Activated gamma-delta T cell (primary cell): ENCODE results near the gene CISD2.
A peak's percentile ranks its signal among the peaks of the same experiment; 100 is the strongest.
"Not testable (repeated sequence)": the region's sequence is repeated elsewhere in the genome, so short reads cannot be mapped to it uniquely, and the experiment has no call there.

Source experiments
- DNase-seq: peaks from one replicate; lab custom pipeline; 2025; lab: John Stamatoyannopoulos, UW
- total RNA-seq, 2 donors: gene quantifications; one replicate each; lab custom pipeline; 2026; lab: John Stamatoyannopoulos, UW

Gene CISD2, protein sequence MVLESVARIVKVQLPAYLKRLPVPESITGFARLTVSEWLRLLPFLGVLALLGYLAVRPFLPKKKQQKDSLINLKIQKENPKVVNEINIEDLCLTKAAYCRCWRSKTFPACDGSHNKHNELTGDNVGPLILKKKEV
- 19.0 to 23.3 reads per million in 2 donors for total RNA-seq

- DNase-seq, result peak; percentile 92
Measured at GRCh38 chr4:102868781-102869568, at the start of gene CISD2. Gene CISD2 (plus strand): TSS chr4:102868992. CDS start chr4:102869085, 93 bp downstream.

DNA sequence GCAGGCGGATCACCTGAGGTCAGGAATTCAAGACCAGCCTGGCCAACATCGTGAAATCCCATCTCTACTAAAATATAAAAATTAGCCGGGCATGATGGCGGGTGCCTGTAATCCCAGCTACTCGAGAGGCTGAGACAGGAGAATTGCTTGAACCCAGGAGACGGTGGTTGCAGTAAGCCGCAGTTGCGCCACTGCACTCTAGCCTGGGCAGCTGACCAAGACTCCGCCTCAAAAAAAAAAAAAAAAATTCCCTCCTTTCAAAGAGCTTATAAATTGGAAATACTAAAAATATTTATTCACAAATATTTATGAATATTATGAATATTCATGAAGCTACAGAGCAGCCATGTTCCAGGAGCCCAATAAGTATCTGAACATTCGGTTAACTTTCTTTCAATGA lies 49.7 kb upstream of the CISD2 start:
- DNase-seq, result not testable (repeated sequence)

- DNase-seq, result no peak
Measured at GRCh38 chr4:102819588-102820365, 49.0 kb upstream of the CISD2 start.

- DNase-seq, result no peak
Measured at GRCh38 chr4:102823464-102823863, 45.3 kb upstream of the CISD2 start.

GRCh38 chr4:102823897-102824296 lies 44.9 kb upstream of the CISD2 start:
- DNase-seq, result no peak

DNA sequence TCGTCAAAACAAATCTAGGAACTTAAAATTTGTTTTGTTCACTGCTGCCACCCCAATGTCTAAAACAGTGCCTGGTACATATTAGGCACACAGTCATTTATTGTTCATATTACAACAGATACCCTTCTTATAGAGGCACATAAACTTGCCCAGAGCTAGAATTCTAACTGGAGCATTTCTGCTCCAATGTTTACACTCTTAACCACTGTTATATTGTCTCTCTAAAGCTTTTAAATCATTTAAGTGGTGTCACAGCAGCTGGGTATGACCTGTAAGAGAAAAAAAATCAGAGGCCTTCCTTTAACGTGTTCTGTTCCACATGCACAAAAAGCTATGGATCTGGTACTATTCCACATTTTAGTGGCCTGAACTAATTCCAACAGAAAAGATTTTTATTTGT lies 44.4 kb upstream of the CISD2 start:
- no peak for DNase-seq

- DNase-seq, result no peak
Measured at GRCh38 chr4:102825261-102826091, 43.3 kb upstream of the CISD2 start.

GRCh38 chr4:102826105-102826889 lies 42.5 kb upstream of the CISD2 start:
- no peak for DNase-seq

- DNase-seq, result peak; percentile 90
Measured at GRCh38 chr4:102826890-102827673, 41.7 kb upstream of the CISD2 start, which contains the start of gene UBE2D3. Gene UBE2D3 (minus strand): TSS chr4:102827551. CDS start chr4:102826508, 1,043 bp downstream.

- peak; percentile 91 for DNase-seq
Measured at GRCh38 chr4:102827674-102828496, 40.9 kb upstream of the CISD2 start.

DNA sequence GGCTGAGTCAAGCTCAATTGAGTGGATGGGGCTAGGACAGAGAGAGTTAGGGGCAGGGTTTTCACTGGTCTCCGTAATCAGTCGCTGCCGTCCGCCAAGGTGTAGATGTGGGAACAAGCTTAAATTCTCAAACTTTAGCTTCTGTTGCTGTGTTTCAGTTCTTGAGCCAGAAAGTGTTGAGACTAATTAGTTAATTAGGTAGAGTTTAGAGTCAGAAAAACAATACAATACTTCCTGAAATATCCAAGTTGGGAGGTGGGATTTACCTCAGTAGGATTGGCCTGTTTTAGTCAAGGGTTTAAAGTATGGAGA lies 40.3 kb upstream of the CISD2 start:
- no peak for DNase-seq

- DNase-seq, result no peak
Measured at GRCh38 chr4:102829803-102830202, 39.0 kb upstream of the CISD2 start.

GRCh38 chr4:102832105-102832504 lies 36.7 kb upstream of the CISD2 start:
- DNase-seq, result no peak

DNA sequence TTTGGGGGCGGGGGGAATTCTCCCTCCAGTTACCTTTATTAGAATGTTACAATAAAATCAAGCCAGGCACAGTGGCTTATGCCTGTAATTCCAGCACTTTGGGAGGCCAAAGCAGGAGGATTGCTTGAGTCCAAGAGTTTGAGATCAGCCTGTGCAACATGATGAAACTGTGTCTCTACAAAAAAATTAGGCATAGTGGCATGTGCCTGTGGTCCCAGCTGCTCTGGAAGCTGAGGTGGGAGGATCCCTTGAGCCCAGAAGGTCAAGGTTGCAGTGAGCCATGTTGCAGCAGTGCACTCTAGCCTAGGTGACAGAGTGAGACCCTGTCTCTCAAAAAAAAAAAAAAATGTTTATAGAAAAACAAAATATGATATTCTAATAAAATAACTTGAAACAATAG lies 36.1 kb upstream of the CISD2 start:
- no peak for DNase-seq

DNA sequence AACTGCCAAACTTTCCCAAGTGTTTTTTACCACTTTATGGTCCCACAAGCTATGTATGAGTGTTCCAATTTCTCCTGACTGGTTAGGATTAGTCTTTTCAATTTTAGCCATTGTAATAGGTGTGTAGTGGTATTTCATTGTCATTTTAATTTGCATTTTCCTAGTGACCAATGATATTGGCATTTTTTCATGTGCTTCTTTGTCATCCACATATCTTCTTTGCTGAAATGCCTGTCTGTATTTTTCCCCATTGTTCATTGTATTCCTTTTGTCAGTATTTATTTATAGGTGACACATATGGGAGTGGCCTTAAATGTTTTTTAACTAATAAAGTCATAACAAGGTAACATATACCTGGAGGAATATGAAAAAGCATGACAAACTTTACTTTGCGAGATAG lies 32.2 kb upstream of the CISD2 start:
- DNase-seq, result no peak

DNA sequence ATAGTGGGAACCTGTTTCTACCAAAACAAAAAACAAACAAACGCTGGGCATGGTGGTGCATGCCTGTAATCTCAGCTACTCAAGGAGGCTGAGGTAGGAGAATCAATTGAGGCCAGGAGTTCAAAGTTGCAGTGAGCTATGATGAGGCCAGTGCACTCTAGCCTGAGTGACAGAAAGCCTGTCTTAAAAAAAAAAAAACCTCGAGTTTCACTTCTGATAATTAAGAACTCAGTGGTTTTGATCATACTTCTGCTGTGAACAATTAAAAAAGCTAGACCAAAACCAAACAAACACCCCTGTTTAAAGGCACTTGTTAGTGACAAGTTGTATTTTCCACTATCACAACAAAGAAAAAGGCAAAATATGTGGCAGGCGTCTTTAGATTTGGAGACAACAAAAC lies 26.4 kb upstream of the CISD2 start:
- DNase-seq, result no peak

DNA sequence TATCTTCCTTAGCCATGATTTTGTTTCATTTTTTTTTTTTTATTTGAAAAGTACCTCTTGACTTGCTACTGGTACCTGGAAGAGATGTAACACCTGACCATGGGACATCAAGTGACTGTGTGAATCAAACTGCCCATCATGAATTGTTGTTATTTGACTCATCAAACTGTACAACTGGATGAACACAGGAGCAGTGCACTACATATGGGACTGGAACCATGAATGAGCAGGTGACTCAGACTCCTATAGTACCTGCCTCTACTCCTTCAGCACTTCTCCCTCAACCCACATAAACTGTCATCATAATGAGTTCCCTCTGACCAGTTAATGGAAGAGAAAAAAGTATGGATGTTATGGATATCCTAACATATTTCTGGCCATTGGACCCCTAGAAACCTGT lies 25.5 kb upstream of the CISD2 start:
- DNase-seq, result no peak

DNA sequence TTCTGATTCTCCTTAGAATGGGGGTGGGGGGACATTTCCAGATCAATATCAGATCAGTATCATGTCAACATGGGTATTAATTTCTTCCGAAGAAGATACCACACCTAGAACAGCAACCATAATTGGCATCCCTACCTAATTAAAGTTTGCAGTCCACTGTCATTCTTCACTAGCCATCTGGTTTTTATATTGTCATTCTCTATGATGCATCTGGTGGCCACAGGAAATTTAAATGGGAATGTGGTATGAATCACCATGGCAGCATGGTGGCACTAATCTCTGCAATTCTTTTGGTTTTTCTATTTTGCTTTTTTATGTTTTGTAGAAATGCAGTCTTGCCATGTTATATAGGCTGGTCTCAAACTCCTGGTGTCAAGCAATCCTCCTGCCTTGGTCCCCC lies 24.9 kb upstream of the CISD2 start:
- DNase-seq, result no peak

DNA sequence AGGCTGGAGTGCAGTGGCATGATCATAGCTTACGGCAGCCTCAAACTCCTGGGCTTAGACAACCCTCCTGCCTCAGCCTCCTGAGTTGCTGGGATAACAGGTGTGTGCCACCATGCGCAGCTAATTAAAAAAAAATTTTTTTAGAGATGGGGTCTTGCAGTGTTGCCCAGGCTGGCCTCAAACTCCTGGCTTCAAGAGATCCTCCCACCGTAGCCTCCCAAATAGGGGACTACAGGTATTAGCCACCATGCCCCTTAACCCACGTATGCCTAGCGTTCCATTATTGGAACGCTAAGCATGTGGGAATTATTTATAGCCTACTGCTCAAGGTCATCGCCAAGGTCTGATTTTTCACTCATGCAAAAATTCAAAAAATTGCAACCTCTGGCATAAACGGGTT lies 21.1 kb upstream of the CISD2 start:
- no peak for DNase-seq
